GM21367 (cell line): ENCODE measurements around the gene RNF38.
"Not testable (repeated sequence)": the region's sequence is repeated elsewhere in the genome, so short reads cannot be mapped to it uniquely, and the experiment has no call there.

Experiments used
- ATAC-seq: cut with Tn5 transposase; IDR thresholded peaks from one replicate; pipeline ENCODE4 v1.9.1; 2021; ENCODE audit not compliant: unreplicated experiment

The RNF38 gene

DNA sequence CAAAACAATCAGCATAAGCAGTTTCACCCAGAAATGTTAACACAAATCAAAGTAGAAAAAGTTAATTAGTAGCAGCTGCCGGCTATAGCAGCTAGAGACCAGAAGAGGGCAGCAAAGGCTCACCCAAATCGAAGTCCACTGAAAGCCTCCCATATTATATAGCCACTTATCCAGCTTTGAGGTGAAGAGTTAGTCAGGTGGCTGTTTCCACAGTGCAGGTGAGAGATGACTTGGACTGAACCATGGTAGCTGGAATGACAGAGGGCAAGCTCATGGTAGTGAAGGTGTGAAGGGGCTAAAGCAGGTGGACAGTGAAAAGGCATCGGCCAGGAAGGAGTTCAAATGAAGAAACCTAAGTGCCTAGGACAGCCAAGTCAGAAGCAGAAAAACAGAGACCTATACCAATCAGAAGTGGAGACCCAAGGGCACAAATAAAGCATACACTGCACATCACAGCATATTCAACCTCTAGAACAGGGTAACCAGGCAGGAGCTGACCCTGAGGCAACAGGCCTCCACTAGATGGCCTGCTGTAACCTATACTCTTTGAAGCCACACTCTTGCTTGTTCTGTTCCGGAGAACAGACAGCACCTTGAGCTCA lies 7.2 kb upstream of the RNF38 start:
- ATAC-seq, result no peak

DNA sequence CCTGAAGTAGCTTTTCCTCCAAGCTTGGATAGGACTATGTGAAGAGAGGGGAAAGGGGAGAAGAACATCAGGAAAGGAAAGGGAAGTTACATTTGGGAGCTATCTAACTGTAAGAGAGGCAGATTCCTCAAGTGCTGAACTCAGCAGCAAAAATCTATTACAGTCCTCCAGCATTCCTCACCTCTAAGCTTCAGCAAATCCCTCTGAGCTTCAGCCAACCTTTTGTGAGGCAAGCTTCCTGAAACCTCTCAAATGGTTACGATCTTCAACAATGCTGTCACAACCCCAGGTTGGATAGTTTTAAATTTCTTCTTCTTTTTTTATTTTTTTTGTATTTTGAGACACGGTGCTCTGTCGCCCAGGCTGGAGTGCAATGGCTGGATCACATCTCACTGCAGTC lies 2.5 kb upstream of the RNF38 start:
- ATAC-seq, result no peak

DNA sequence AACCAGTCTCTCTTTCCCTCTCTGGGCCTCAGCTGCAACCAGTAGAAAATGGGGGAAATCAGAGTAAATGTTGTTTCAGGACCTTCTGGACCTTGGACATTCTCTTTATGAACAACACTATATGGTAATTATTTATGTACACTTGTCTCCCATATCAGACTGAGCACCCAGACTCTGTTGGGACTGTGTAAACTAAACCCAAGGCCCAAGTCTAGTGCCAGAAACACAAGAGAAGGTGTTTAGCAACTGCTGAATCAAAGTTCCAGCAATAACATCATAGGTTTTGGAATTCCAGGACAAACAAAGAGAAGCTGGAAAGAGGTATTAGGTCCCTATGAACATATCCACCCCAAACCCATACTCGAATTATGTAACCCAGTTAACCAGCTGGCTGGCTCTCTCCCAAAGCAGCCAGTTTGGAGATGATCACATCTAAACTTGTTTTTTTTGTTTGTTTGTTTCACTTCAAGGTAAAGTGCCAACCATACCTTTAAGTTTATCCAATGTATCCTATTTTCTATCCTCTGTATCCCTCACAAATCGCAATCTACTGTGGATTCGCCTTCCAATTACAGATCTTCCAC lies 1.9 kb upstream of the RNF38 start:
- ATAC-seq, result no peak

DNA sequence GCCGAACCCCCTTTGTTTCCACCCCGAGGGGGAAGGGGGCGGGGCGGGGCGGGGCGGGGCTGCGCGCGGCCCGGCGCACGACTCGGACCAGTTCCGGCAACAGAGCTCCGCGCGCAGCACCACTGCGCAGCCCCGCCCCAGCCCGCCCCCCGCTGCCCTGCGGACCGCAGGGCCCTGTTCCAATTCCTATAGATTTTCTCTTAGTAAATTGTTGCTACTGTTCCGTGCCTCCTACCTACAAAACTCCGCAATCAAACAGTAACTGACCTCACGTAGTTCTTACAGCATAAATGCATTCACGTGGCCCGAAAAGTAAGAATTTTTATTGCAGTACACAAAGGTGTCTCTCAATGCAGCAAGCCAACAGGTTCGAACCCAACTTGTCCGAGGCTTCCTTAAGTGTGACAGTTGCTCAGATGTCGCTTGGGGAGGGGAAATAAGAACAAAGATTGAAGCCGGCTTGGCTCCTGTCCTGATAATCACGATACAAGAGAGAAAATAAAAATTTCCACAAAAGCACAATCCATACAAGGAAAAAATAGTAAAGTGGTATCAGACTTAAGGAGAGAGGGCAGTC lies 1.2 kb upstream of the RNF38 start:
- ATAC-seq, result peak; percentile 50

DNA sequence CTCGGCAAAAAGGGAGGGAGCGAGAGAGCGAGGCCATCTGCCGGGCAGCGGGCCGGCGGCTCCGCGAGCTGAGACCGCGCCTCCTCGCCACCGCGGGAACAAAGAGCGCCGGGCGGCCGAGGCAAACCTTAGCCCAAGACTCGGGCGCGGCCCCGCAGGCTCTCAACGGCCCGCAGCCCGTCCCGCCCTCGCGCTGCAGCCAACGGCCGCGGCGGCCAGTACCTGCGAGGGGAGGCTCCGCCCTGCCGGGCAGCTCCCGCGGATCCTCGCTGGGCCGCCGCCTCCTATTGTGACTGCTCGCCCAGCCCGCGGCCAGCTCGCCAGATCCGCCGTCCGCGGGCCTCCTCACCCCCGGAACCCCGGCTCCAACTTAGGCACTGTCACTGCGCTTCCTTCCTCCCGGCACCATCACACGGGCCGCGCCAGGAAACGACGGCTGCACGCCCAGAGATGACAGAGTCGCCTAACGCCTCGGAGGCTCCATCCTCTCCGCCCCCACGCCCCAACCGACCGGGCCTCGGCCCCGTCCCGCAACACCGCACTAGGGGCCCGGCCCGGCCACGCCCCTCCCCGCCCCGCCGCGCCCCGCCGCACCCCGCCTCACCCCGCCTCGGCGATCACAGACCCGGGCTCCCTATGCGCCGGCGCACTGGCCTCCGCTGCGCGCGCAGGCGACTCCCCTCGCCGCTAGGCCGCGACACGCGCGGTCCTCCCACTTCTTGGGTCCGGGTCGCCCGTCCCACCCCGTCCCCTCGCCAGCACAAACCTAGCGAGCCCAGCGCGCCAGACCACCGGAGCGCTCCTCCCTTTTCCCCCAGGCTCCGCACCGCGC lies 479 bp upstream of the RNF38 start:
- peak; percentile 57 for ATAC-seq

DNA sequence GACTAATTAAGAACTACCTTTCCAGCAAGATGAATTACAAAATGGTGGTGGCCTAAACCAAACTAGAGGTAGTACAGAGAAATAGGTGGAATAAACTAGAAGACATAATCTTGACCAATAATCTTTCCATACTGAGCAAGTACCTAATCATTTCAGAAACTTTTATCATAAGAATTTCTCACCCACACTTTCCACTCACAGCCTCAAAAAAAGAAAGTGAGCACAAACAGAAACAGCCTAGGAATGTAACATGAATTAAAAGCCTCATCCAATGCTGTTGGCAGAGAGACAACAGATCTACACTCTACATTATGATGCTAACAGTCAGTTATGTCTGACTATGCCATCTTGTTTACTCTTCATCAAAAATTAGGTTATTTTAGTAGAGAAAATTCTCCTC lies 1.3 kb downstream of the RNF38 start:
- ATAC-seq, result no peak

DNA sequence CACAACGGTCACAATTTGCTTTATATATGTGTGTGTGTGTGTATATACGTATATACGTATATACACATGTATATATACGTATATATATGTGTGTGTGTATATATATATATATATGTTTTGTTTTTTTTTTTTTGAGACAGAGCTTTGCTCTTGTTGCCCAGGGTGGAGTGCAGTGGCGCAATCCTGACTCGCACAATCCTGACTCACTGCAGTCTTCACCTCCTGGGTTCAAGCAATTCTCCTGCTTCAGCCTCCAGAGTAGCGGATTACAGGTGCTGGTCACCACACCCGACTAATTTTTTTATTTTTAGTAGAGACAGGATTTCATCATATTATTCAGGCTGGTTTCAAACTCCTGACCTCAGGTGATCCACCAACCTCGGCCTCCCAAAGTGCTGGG lies 3.1 kb downstream of the RNF38 start:
- ATAC-seq, result no peak

DNA sequence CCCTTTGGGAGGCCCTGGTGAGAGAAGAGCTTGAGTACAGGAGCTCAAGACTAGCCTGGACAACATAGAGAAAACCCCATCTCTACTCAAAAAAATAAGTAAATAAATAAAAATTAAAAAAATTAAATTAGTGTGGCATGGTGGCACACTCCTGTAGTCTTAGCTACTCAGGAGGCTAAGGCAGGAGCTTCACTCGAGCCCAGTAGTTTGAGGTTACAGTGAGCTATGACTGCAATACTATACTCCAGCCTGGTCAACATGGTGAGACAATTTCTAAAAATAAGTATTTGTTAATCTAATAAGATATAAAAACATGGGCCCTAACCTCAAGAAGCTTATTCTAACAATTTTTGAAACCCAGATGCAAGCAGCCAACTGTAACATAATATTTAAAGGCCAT lies 7.6 kb downstream of the RNF38 start:
- ATAC-seq, result no peak

DNA sequence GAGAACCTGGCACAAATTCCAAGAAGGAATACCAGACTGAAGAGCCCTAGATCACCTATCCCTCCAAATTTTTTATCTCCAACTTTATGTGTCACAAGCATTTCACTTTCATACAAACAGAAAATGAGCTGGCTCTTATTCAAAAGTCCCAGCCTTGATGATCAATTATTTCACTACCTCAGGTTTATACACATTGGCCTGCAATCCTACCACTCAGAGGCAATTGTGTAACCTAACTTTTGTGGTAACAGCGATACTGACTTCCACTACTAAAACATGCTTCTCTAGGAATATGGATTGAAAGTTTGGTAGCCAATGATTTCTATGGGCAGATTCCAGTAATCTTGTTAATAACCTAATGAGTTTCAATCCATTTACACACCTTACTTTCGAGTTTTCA lies 10.5 kb downstream of the RNF38 start:
- no peak for ATAC-seq

DNA sequence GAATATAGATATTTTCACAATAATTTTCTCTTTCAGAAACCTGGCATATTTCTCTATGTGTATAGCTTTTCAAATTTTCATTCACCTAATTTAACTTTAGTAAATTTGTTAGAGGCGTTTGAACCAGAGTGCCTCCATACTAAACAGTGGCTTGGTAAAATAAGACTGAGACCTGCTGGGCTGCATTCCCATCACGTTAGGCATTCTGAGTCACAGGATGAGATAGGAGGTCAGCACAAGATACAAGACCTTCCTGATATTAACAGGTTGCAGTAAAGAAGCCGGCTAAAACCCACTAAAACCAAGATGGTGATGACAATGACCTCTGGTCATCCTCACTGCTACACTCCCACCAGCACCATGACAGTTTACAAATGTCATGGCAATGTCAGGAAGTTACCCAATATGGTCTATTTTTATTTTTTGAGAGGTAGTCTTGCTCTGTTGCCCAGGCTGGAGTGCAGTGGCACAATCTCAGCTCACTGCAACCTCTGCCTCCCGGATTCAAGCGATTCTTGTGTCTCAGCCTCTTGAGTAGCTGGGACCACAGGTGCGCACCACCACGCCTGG lies 13.6 kb downstream of the RNF38 start:
- ATAC-seq, result not testable (repeated sequence)

DNA sequence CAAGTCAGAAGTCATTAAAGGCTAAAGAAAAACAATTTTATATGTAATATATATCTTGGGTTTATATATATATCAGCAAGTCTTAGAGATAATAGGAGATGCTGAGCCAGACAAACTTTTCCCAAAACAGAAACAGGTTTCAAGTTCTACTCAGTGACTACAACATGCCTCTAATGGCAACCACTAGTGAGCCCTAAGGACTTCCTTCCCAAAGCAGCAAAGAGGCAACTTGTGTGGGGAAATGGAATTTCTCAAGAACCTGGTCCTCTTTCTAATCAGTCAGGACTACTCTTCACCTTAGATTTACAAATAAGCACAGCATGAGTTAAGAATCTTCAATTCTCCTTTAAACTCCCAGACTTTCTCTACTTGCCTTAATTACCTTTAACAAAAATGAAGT lies 17.6 kb downstream of the RNF38 start:
- ATAC-seq, result no peak

DNA sequence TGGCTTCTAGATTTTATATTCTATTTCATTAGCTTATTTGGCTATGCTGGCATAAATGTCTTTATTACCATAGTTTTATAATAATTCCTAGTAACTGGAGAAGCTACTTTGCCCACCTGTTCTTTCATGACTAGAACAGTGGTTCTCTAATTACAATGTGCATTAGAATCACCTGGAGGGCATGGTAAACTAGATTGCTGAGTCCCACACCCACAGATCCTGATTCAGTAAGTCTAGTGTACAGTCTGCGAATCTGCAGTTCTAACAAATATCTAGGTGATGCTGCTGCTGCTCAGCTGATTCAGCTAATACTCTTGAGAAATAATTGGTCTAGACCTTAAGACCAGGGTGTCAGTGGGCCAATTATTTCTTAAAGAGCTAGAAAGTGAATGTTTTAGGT lies 35.5 kb downstream of the RNF38 start:
- no peak for ATAC-seq

DNA sequence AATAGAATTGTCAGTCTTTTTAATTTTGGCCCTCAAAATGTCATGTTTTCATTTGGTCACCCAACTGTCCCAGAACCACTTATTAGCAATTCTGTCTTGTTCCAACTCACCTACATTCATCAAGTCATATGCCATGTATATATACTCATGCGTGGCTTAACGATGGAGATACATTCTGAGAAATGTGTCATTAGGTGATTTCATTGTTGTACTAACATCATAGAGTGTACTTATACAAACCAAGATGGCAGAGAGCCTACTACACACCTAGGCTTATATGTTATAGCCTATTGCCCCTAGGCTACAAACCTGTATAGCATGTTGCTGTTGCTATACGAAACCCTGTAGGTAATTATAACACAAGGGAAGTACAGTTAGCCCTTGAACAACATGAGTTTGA lies 36.6 kb downstream of the RNF38 start:
- no peak for ATAC-seq

DNA sequence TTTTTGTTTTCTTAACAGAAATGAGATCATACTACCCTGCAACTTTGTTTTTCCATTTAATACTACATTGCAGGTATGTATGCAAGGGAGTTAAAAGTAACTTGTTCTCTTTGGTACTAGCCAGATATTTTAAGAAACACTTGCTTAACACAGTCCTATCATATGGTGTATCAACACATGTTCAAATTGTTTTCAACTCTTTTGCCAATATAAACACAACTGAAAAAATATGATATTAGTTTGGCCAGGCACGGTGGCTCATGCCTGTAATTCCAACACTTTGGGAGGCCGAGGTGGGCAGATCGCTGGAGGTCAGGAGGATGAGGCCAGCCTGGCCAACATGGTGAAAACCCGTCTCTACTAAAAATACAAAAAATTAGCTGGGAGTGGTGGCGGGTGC lies 41.6 kb downstream of the RNF38 start:
- ATAC-seq, result no peak

DNA sequence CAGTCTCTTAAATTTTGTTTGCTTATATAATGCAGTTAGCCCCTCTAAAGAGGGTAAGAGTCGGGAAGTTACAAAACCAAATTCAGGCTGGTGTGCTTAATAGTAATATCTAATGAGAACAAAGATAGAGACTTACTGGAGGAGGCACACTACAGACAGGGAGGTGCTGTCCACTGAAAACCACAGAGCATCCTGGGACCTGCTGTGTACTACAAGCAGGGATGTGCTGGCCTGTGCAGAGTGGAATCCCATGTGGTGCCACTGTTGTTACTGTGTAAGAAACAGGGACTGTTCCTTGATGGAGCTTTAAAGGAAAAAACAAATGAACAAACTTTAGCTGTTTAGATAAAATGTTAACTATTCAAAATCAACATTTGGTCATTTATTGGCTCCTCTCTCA lies 42.4 kb downstream of the RNF38 start:
- no peak for ATAC-seq

DNA sequence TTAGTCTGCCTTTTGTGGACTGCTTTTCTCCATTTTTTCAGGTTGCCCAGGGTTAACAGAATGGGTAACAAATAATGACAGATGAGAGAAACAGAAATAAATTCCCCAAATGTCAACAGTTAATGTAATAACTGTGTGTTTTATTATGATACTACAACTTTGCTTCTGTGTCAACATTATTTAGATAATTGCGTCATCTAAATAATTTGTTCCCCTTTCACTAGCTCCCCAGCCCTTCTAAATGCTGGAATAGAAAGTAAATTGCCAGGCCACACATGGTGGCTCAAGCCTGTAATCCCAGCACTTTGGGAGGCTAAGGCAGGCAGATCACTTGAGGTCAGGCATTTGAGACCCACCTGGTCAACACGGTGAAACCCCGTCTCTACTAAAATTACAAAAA lies 53.5 kb downstream of the RNF38 start:
- ATAC-seq, result no peak

DNA sequence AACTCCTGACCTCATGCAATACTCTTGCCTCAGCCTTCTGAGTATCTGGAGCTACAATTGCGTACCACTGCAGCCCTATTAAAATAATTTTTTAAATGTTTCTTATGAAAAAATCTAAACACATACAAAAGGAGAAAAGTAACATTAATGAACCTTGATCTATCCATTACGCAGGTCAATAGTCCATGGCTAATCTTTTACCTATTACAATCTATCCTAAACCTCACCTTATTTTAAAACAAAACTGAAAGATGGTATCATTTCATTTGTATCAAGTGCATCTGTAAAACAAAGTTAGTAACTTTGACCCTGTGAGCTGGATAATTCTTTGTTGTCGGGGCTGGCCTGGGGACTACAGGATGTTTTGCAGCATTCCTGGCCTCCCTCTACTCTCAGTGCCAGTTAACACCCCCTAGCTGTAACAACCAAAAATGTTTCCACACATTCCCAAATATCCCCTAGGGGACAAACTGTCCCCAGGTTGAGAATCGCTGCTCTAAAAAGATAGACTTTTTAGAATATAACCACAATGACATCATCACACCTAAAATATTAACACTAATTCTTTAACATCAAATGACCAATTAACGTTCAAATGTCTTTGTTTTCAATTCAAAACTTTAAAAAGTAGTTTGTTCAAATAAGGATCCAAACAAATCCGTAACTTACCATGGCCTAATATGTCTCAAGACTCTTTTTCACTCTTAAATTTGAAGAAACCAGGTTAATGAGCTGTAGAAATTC lies 54.8 kb downstream of the RNF38 start:
- ATAC-seq, result no peak

DNA sequence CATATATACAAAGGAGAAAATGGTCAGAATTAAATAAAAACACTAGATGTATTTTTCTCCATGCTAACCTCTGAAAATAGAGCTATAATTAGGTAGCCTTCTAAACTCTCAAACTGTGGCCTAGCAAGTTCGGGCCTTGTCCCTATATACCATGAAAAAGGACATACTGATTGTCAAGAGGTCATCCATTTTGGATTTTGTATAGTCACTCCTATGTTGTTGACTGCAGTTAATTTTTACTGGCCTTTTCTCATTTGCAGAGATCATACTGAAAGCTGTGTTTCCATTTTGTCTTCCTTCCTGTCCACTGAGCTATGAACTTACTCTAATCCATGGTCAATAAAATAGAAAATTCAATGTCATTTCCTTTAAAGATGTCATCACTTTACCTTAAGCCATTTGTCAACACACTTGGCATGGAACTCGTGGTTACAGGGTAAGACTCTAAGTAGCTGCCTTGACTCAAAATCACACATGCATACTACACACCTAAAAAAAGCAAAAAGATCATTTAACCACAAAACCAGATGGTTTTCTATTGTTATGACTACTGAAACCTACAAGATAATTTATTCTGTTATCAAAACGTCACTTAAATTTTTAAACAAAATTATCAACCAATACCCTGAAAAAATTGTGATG lies 58.0 kb downstream of the RNF38 start:
- no peak for ATAC-seq

DNA sequence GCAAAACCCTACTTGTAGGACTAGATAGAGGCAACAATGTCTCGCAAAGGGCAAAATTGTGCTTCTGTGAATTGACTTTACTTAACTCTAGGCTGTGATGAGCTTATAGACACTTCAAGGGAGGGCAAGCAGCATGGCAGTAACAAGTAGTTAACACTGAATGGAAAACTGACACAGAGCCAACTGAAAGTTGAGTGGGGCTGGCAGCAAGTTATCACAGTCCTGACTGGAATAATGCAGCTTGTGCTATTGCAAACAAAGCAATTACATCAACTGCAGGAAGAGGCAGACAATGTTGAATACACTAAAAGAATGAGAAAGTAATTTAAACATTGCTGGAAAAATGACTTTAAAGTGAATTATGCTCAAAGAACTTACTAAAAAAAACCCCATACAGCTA lies 62.2 kb downstream of the RNF38 start:
- no peak for ATAC-seq

DNA sequence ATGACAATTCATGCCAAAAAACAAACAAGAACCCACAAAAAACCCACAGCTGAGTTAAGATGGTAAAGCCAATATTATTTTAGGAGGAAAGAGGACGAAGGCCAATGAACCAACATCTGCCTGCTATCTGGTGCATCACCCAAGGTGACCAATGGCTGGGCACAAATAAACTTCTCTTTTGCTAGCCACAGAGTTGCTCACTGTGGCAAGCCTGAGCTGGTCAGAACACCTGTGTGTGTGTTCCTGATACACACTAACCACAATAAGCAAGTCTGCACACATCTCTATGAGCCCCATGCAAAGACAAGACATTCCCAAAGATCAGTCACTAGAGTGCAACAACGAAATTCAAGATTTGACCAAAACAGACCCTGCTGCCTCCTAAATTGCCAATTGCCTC lies 63.1 kb downstream of the RNF38 start:
- no peak for ATAC-seq
